ENCODE data around the gene PGM5.

DNA sequence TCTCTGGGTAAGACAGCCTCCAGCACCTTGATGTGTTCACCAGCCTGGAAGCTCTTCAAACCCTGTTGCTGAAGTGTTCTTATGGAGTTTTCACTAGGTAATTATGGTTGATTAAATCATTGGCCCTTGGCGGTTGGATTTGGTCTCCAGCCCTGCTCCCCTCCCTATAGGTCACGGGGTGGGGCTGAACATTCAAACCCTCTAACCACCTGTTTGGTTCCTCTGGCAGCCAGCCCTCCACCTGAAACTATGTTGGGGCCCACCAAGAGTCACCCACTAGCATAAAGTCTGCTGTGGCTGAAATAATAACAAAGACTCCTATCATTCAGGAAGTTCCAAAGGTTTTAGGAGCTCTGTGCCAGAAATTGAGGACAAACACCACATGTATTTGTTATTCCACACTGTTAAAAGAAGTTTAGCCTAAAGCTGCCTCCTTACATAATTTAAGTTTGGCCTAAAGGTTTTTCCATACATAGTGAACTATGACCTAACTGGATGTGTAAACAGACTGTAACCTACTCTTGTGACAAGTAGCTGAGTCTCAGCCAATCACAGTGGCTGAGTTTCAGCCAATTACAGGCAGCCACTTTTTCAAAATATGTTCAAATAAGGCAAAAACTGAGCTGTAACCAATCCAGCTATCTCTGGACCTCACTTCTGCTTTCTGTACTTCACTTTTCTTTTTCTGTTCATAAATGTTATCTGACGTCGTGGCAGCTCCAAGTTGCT is 149.4 kb downstream of the PGM5 start:
- TF ChIP-seq, protein P1, sequence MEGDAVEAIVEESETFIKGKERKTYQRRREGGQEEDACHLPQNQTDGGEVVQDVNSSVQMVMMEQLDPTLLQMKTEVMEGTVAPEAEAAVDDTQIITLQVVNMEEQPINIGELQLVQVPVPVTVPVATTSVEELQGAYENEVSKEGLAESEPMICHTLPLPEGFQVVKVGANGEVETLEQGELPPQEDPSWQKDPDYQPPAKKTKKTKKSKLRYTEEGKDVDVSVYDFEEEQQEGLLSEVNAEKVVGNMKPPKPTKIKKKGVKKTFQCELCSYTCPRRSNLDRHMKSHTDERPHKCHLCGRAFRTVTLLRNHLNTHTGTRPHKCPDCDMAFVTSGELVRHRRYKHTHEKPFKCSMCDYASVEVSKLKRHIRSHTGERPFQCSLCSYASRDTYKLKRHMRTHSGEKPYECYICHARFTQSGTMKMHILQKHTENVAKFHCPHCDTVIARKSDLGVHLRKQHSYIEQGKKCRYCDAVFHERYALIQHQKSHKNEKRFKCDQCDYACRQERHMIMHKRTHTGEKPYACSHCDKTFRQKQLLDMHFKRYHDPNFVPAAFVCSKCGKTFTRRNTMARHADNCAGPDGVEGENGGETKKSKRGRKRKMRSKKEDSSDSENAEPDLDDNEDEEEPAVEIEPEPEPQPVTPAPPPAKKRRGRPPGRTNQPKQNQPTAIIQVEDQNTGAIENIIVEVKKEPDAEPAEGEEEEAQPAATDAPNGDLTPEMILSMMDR (conservative IDR thresholded peaks at IDR 0.05; ENCODE audit: low read depth, low read length): no peak
- TF ChIP-seq MAFK (IDR thresholded peaks at IDR 0.05; ENCODE audit: low read depth, low read length): no peak
- no peak for TF ChIP-seq RAD21 (IDR thresholded peaks at IDR 0.05; ENCODE audit: low read length)
- no peak for TF ChIP-seq CEBPB (IDR thresholded peaks at IDR 0.05; ENCODE audit: low read depth, low read length)
- no peak for TF ChIP-seq POLR2A (IDR thresholded peaks at IDR 0.05; ENCODE audit: low read depth, low read length)
- no peak for TF ChIP-seq NFE2L2 (IDR thresholded peaks at IDR 0.05; ENCODE audit: low read depth, low read length)
- TF ChIP-seq, protein P2, sequence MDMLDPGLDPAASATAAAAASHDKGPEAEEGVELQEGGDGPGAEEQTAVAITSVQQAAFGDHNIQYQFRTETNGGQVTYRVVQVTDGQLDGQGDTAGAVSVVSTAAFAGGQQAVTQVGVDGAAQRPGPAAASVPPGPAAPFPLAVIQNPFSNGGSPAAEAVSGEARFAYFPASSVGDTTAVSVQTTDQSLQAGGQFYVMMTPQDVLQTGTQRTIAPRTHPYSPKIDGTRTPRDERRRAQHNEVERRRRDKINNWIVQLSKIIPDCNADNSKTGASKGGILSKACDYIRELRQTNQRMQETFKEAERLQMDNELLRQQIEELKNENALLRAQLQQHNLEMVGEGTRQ (IDR thresholded peaks at IDR 0.05; ENCODE audit: low read depth, low read length): no peak
- TF ChIP-seq RFX5 (IDR thresholded peaks at IDR 0.05; ENCODE audit: low read depth, low read length): no peak
- no peak for TF ChIP-seq MXI1 (IDR thresholded peaks at IDR 0.05; ENCODE audit: borderline replicate concordance, low read depth, low read length)
- TF ChIP-seq CHD1 (IDR thresholded peaks at IDR 0.05; ENCODE audit: low read depth, low read length): no peak
- no peak for TF ChIP-seq BHLHE40 (IDR thresholded peaks at IDR 0.05; ENCODE audit: low read depth, low read length)
- no peak for TF ChIP-seq MAZ (IDR thresholded peaks at IDR 0.05; ENCODE audit: borderline replicate concordance, low read depth, low read length)
